ENCODE data around the gene SPINK4. TPM values are rescaled to one million over a fixed set of nuclear protein-coding genes. Genes with fewer than 3 reads are reported as not detected.

Gene SPINK4
- total RNA-seq, 2 donors from 2014 or later: not detected

DNA sequence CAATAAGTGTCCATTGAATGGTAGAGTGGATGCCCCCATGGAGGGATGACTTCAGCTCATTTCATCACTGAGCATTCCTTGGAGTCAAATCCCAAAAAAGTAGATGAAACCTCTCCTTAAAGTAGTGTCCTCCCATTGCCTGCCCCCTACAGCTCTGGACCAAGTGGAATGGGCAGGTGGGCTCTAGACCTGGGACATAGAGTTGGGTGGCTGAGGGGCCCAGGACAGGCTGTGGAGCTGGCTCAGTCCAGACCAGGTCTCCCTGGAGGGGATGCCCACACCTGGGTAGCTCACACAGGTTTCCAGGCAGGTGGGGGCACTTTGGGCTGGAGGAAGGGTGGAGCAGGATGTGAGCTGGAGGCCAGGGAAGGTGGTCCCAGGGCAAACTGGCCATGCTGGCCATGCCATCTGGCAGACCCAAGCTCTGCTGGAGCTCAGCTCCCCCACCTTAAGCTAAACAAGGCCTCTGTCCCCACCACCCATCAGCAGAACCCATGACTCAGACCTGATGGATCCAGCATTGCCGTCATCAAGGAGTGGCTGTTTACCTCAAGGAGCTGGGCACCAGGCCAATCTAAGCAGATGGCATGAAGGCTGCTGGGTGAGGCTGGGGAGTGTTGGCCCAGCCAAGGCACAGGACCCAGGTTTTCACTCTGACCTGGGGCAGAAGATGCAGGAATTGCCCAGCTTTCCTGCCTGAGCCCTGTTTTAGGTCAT is 6.2 kb upstream of the SPINK4 start:
- ATAC-seq (no peak), DNase-seq (no peak)
- H3K4me3 Mint-ChIP-seq: no peak overlapping the region
- H3K27ac Mint-ChIP-seq: no peak overlapping the region
- no peaks in the 10 kb centered on the region for H3K9me3 ChIP-seq (ENCODE audit: control insufficient read depth, low read length, poor library complexity, severe bottlenecking)
- peaks cover 21% of the 10 kb centered on the region for H3K27me3 Mint-ChIP-seq
- H3K4me1 Mint-ChIP-seq: no peaks in the 10 kb centered on the region
- H3K36me3 Mint-ChIP-seq (ENCODE audit: low read depth): peaks cover 6% of the 10 kb centered on the region

DNA sequence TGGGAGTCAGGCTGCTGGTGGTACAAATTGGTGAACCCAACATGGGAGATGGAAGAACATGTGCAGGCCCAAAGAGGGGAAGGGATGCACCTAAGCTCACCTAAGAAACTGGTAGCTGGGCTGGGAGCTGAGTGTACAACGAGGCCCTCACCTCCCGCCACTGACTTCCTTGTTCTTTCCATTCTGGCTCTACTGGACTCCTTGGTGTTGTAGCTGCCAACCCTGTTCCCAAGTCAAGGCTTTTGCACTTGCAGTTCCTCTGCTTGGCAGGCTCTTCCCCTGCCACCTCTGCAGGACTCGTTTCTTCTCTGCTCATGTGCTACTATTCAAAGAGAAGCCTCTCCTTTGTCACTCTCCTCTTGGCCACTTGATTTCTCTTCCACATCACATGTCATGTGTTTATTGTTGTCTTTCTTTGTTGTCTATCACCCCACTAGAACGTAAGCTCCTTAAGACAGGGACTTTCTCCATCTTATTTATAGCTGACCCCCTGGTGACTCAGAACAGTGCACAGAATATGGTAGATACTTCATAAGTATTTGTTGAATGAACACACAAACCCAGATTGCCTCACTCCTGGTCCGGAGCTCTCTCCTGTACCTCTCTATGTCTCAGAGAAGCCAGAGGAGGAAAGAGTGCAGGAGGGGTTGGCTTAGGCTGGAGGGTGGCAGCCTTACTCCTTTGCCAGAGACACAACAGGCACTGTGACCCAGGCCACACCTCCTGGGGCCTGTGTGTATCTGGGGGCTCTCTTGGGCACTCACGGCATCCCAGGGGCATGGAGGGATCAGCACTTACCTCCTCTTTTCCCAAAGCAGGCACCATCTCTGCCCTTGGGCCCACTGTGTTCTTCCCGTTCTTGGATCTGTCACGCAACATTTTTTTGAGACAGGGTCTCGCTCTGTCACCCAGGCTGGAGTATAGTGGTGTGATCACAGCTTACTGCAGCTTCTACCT is 5.2 kb upstream of the SPINK4 start:
- DNase-seq (no peak), ATAC-seq (no peak)
- peaks cover 6% of the 10 kb centered on the region for H3K36me3 Mint-ChIP-seq (ENCODE audit: low read depth)
- no peak overlapping the region for H3K4me3 Mint-ChIP-seq
- no peak overlapping the region for H3K27ac Mint-ChIP-seq
- H3K27me3 Mint-ChIP-seq: peaks cover 24% of the 10 kb centered on the region
- H3K4me1 Mint-ChIP-seq: peaks cover 1% of the 10 kb centered on the region
- H3K9me3 ChIP-seq (ENCODE audit: control insufficient read depth, low read length, poor library complexity, severe bottlenecking): no peaks in the 10 kb centered on the region

DNA sequence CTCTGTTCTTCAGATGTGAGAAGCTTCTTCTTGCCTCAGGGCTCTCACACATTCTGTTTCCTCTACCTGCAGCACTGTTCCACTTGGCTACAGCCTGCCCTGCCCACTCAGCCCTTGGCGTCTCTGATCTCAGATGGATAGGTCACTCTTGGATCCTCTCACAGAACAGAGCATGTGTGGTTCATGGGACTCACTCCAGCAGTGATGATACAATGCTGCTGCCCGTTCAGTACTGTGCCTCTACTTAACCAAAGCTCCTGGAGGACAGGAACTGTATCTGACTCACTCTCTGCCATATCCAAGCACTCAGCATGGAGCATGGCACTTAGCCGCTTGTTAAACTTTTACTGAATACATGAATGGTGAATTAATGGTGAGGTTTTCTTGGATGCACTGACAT is 3.4 kb upstream of the SPINK4 start:
- Mint-ChIP-seq H3K4me1 (peaks cover 2% of the 10 kb centered on the region), H3K27me3 (peaks cover 34% of the 10 kb centered on the region)
- DNase-seq: no peak

DNA sequence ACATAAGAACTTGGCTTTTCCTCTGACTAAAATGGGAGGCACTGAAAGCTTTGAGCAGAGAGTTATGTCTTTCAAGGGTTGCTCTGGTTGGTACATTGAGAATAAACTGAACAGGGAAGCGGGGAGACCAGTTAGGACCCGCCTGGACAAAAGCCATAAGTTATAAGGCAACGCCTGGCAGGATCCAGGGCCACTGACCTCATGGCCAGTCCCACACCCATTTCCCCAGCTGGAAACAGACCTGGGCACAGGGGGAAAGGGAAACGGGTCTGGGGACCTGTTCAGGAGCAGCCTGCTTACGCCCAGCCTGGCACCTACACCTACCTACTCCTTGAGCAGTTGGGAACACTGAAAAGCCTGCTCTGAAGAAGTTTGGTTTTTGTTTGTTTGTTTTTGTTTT is 1.3 kb downstream of the SPINK4 start:
- H3K36me3 Mint-ChIP-seq (ENCODE audit: low read depth): peaks cover 3% of the 10 kb centered on the region
- peaks cover 14% of the 10 kb centered on the region for H3K27me3 Mint-ChIP-seq
- no peak overlapping the region for H3K27ac Mint-ChIP-seq
- DNase-seq (no peak), ATAC-seq (no peak)
- no peak overlapping the region for H3K4me3 Mint-ChIP-seq
- no peaks in the 10 kb centered on the region for H3K9me3 ChIP-seq (ENCODE audit: control insufficient read depth, low read length, poor library complexity, severe bottlenecking)
- peaks cover 2% of the 10 kb centered on the region for H3K4me1 Mint-ChIP-seq

More for the DNA sequence above, 3.4 kb upstream of the SPINK4 start:
- Mint-ChIP-seq H3K4me3 (no peak overlapping the region), H3K36me3 (ENCODE audit: low read depth) (peaks cover 9% of the 10 kb centered on the region), H3K27ac (no peak overlapping the region)
- no peak for ATAC-seq
- H3K9me3 ChIP-seq (ENCODE audit: control insufficient read depth, low read length, poor library complexity, severe bottlenecking): no peaks in the 10 kb centered on the region

DNA sequence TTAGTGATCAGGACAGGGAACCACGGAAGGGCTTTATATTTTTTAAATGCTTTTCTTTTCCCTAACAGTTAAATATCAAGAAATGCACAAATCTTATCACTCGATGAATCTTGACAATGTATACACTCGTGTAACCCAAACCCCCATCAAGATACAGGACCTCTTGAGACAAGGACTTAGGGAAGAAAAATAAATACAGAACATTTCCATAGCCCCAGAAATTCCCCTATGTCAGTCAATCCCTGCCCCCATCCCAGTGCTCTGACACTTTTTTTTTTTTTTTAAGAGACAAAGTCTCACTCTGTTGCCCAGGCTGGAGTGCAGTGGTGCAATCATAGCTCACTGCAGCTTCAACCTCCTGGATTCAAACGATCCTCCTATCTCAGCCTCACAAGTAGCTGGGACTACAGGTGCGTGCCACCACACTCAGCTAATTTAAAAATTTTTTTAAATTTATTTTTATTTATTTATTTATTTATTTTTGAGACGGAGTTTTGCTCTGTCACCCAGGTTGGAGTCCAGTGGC is 2.7 kb downstream of the SPINK4 start:
- peaks cover 2% of the 10 kb centered on the region for H3K4me1 Mint-ChIP-seq
- H3K36me3 Mint-ChIP-seq (ENCODE audit: low read depth): peaks cover 8% of the 10 kb centered on the region

DNA sequence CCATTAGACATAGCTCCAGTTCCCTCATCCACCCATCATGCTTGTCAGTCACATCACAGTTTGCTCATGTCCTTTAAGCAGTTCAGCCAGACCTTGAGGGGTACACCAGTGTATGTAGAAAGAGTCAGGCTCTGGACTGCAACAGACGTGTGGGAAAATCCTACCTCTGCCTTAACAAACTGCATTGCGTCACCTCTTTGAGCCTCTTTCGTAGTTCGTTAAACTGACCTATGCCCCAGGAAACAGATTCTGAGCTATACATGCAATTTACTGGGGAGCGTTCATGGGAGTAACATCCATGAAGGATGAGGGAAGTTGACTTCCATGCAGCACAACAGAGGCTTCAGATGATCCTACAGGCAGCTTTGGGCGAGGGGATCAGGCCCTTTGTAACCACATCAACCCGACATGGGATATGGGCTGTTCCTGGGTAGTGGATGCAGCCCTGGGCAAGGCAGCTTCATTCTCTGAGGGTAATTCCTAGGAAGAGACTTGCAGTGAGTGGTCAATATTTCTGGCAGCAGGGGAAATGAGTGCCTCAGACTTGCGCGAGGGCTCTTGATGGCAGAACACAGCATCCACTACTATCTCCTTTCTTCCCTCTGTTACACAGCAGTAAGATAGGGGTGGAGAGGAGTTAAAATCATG is 4.3 kb downstream of the SPINK4 start:
- peaks cover 12% of the 10 kb centered on the region for H3K36me3 Mint-ChIP-seq (ENCODE audit: low read depth)

More for the DNA sequence above, 2.7 kb downstream of the SPINK4 start:
- ATAC-seq: no peak
- no peak overlapping the region for H3K4me3 Mint-ChIP-seq
- H3K9me3 ChIP-seq (ENCODE audit: control insufficient read depth, low read length, poor library complexity, severe bottlenecking): no peaks in the 10 kb centered on the region
- H3K27ac Mint-ChIP-seq: no peak overlapping the region
- peaks cover 14% of the 10 kb centered on the region for H3K27me3 Mint-ChIP-seq
- no peak for DNase-seq

DNA sequence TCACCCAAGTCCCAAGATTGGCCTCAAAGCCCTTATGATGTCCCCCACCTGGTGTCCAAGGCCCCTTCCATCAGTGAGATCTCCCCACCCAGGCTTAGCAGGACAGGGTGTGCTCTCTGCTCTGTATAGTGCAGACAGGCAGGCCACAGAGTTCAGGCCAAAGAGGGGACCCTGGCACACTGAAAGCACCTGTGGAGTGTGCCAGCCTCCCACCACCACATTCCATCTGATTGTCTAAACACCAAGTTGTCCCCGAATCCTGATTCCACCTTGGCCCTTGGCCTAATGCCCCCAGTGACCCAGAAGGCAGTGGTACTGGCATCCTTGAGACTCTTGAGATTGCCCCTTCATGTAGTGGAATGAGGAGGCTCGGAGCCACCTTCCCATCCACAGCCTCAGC is 5.4 kb downstream of the SPINK4 start:
- DNase-seq (no peak), ATAC-seq (no peak)
- Mint-ChIP-seq H3K4me1 (peaks cover 5% of the 10 kb centered on the region), H3K36me3 (ENCODE audit: low read depth) (peaks cover 14% of the 10 kb centered on the region), H3K27ac (peak overlapping the region; percentile 54), H3K4me3 (no peak overlapping the region), H3K27me3 (peaks cover 8% of the 10 kb centered on the region)
- no peaks in the 10 kb centered on the region for H3K9me3 ChIP-seq (ENCODE audit: control insufficient read depth, low read length, poor library complexity, severe bottlenecking)

More for the DNA sequence above, 4.3 kb downstream of the SPINK4 start:
- no peak for ATAC-seq
- H3K27ac Mint-ChIP-seq: no peak overlapping the region
- H3K4me1 Mint-ChIP-seq: peaks cover 5% of the 10 kb centered on the region
- peaks cover 14% of the 10 kb centered on the region for H3K27me3 Mint-ChIP-seq
- no peak for DNase-seq
- H3K9me3 ChIP-seq (ENCODE audit: control insufficient read depth, low read length, poor library complexity, severe bottlenecking): no peaks in the 10 kb centered on the region
- H3K4me3 Mint-ChIP-seq: no peak overlapping the region

DNA sequence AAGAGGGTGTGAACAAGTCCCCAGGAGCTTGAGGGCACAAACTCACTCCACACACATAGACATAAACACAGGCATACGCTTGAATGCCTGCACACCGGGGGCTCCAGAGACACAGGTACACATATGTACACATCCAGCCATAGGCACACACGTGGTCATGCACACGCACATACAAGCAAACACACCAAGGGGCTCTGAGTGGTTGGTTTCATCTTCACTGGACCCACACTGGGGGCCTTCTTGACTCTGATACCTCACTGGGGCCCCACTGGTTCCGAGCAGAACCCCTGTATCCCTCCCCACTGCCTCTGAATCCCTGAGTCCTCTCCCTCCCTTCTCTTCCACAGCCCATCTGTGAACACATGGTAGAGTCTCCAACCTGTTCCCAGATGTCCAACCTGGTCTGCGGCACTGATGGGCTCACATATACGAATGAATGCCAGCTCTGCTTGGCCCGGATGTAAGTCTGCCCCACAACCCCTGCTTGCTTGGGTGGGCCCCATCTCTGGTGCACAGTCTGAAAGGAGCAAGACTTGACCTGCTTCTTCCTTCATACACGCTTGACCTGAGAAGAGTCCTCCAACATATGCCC is 6.4 kb downstream of the SPINK4 start:
- Mint-ChIP-seq H3K36me3 (ENCODE audit: low read depth) (peaks cover 11% of the 10 kb centered on the region), H3K4me1 (peaks cover 5% of the 10 kb centered on the region), H3K4me3 (no peak overlapping the region), H3K27me3 (no peaks in the 10 kb centered on the region), H3K27ac (no peak overlapping the region)
- ATAC-seq: no peak
- no peak for DNase-seq
- H3K9me3 ChIP-seq (ENCODE audit: control insufficient read depth, low read length, poor library complexity, severe bottlenecking): no peaks in the 10 kb centered on the region

DNA sequence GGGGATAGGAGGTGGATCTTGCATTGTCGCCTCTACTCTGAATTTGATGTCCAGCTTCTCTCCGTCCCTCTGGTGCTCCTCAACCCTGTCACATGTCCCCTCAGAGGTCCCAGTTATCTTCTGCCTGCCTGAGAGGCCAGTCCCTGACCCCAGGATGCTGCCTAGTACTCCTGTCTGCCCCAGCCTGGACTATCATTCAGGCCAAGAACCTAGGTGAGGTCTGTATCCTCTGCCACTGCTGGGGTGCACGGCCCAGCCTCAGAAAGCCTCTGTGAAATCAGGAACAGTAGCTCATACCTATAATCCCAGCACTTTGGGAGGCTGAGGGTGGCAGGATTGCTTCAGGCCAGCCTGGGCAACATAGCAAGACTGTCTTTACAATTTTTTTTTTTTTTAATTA is 8.6 kb downstream of the SPINK4 start:
- Mint-ChIP-seq H3K4me3 (no peak overlapping the region), H3K27ac (no peak overlapping the region), H3K27me3 (no peaks in the 10 kb centered on the region), H3K4me1 (peaks cover 7% of the 10 kb centered on the region), H3K36me3 (ENCODE audit: low read depth) (peaks cover 18% of the 10 kb centered on the region)
- H3K9me3 ChIP-seq (ENCODE audit: control insufficient read depth, low read length, poor library complexity, severe bottlenecking): no peaks in the 10 kb centered on the region
- ATAC-seq (no peak), DNase-seq (no peak)

DNA sequence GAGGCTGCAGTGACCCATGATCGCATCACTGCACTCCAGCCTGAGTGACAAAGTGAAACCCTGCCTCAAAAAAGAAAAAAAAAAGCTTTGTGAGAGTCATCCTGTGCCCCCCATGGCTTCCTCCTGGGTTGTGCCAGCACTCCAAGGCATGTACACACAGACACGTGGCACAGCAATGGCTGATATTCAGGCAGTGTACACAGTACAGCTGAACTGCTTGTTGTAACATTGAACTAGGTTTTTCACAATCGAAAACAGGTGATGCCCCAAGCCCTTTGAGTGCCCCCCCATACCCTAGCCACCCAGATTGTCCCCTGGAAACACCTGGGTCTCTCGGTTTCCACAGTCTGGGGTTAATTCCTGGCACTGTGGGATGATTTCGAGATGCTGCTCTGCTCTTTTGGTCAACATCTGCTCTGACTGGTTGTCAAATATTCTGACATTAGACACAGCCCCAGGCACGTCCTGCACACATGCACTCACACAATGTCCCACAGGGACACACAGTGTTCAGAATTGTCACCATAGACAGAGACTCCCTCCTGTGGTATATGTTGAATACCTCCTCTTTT is 9.2 kb downstream of the SPINK4 start:
- ATAC-seq (no peak), DNase-seq (no peak)
- Mint-ChIP-seq H3K4me3 (no peak overlapping the region), H3K27ac (no peak overlapping the region), H3K36me3 (ENCODE audit: low read depth) (peaks cover 18% of the 10 kb centered on the region), H3K4me1 (peaks cover 7% of the 10 kb centered on the region), H3K27me3 (no peaks in the 10 kb centered on the region)
- H3K9me3 ChIP-seq (ENCODE audit: control insufficient read depth, low read length, poor library complexity, severe bottlenecking): no peaks in the 10 kb centered on the region

DNA sequence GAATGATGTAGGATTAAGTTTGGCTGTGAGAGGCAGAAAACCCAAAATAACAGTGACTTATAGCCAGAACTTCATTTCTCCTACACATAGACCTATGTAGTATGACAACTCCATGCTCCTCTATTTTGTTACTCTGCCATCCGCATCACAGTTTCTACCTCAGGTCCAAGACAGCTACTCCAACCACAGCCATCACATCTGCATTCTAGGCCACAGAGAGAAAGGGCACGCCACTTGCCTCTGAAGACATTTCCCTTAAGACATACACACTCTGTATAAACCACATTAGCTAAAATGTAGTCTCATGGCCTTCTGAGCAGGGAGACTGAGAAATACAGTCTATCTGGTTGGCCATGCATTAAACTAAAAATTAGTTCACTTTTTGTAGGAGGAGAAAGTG is 10.0 kb downstream of the SPINK4 start:
- Mint-ChIP-seq H3K27ac (no peak overlapping the region), H3K4me1 (peaks cover 7% of the 10 kb centered on the region), H3K4me3 (no peak overlapping the region), H3K27me3 (no peaks in the 10 kb centered on the region), H3K36me3 (ENCODE audit: low read depth) (peaks cover 18% of the 10 kb centered on the region)
- DNase-seq: no peak
- H3K9me3 ChIP-seq (ENCODE audit: control insufficient read depth, low read length, poor library complexity, severe bottlenecking): no peaks in the 10 kb centered on the region
- no peak for ATAC-seq

DNA sequence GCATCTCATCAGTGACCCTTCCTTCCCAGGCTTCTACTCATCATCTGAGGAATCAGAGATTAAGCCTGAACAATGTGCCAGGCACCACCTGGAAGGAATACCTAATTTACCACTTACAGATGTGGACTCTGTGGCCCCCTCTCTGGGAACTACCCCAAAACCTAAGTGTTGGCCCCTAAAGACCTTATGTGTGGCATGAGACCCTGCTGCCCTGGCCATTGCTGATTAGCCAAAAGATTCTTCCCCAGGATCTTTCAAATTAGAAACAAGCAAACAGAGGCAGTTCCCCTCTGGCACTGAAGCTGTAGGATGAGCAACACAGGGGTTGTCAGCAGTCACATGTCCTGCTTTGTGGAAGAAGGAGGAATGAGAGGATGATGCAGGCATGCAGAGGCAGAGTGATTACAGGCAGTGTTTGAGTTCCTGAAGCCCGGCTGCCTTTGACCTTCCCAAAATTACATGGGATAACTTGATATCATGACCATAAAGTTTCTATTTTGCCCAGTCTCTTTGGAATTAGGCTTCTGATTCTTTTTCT is 10.6 kb downstream of the SPINK4 start:
- DNase-seq (no peak), ATAC-seq (no peak)
- no peaks in the 10 kb centered on the region for H3K9me3 ChIP-seq (ENCODE audit: control insufficient read depth, low read length, poor library complexity, severe bottlenecking)
- no peaks in the 10 kb centered on the region for H3K27me3 Mint-ChIP-seq
- no peak overlapping the region for H3K27ac Mint-ChIP-seq
- peaks cover 18% of the 10 kb centered on the region for H3K36me3 Mint-ChIP-seq (ENCODE audit: low read depth)
- H3K4me3 Mint-ChIP-seq: no peak overlapping the region
- H3K4me1 Mint-ChIP-seq: peaks cover 7% of the 10 kb centered on the region

Measured in T-helper 17 cell (primary cell).